Upper lobe of left lung (tissue), 4 donors: Measurements from ENCODE around the gene SOX12.

Source experiments
- POLR2A ChIP-seq, 4 donors: fragments of 450-650 bp; IDR thresholded peaks; one replicate each; pipeline ENCODE4 v1.5.1; 2016 to 2017; ENCODE audit warnings: antibody characterized with exemption in 4 of 4, mild to moderate bottlenecking in 2 of 4
- TF ChIP-seq, protein P1 (sequence below), 6 experiments: fragments of 450-650 bp in 4 of 6; fragments of 200-600 bp in 2 of 6; sonication (generic) in 2 of 6; IDR thresholded peaks; one replicate each; pipeline ENCODE4 v1.5.1; 2016 to 2019; ENCODE audit warnings: antibody characterized with exemption in 6 of 6

GRCh38 chr20:329851-330232, 4.5 kb downstream of the SOX12 start:
- TF ChIP-seq, protein P1, sequence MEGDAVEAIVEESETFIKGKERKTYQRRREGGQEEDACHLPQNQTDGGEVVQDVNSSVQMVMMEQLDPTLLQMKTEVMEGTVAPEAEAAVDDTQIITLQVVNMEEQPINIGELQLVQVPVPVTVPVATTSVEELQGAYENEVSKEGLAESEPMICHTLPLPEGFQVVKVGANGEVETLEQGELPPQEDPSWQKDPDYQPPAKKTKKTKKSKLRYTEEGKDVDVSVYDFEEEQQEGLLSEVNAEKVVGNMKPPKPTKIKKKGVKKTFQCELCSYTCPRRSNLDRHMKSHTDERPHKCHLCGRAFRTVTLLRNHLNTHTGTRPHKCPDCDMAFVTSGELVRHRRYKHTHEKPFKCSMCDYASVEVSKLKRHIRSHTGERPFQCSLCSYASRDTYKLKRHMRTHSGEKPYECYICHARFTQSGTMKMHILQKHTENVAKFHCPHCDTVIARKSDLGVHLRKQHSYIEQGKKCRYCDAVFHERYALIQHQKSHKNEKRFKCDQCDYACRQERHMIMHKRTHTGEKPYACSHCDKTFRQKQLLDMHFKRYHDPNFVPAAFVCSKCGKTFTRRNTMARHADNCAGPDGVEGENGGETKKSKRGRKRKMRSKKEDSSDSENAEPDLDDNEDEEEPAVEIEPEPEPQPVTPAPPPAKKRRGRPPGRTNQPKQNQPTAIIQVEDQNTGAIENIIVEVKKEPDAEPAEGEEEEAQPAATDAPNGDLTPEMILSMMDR (IDR thresholded peaks at IDR 0.05), result no peak
- TF ChIP-seq POLR2A (IDR thresholded peaks at IDR 0.05), result no peak
